ENCODE data around the gene BOD1L2. TPM values are rescaled to one million over a fixed set of nuclear protein-coding genes. Genes with fewer than 3 reads are reported as not detected.

Gene BOD1L2
- total and polyA plus RNA-seq, 2 donors = 0.02 TPM; not detected in 1

Other genes starting within 250 kb of the BOD1L2 start
- gene ST8SIA3, start 205.5 kb downstream of the BOD1L2 start, total RNA-seq = 0.09 TPM
- 0.05 TPM for gene ST8SIA3, start 205.5 kb downstream of the BOD1L2 start, polyA plus RNA-seq

Data from thymus (tissue), 2 donors.